Peyer's patch (tissue), 4 donors: Measurements from ENCODE around the gene PSMD7.

Experiments used
- CTCF ChIP-seq, 6 experiments: fragments of 450-650 bp in 4 of 6; fragments of 200-600 bp in 2 of 6; sonication (generic) in 1 of 6; IDR thresholded peaks; one replicate each; pipeline ENCODE4 v1.5.1; 2017 to 2019; ENCODE audit warnings: antibody characterized with exemption in 6 of 6, mild to moderate bottlenecking in 3 of 6, moderate library complexity in 1 of 6
- POLR2A ChIP-seq, 2 donors: fragments of 450-650 bp; IDR thresholded peaks; one replicate each; pipeline ENCODE4 v1.5.1; 2017; ENCODE audit warnings: antibody characterized with exemption in 2 of 2, mild to moderate bottlenecking in 2 of 2, moderate library complexity in 2 of 2

GRCh38 chr16:74268372-74268782 is 28.2 kb upstream of the PSMD7 start:
- TF ChIP-seq CTCF (IDR thresholded peaks at IDR 0.05) (no peak), POLR2A (IDR thresholded peaks at IDR 0.05) (no peak)
